Fibroblast of peridontal ligament (primary cell): ENCODE measurements around the gene CAMK1D.
"Not testable (repeated sequence)": the region's sequence is repeated elsewhere in the genome, so short reads cannot be mapped to it uniquely, and the experiment has no call there.

Experiments
- DNase-seq: peaks from one replicate; pipeline ENCODE4 v3.0.0-alpha.2; 2010; ENCODE audit errors: extremely low read depth

Gene CAMK1D

GRCh38 chr10:12846718-12847117 is 497.4 kb downstream of the CAMK1D start:
- DNase-seq = no peak

GRCh38 chr10:12847361-12847975 is 498.1 kb downstream of the CAMK1D start:
- DNase-seq = no peak

GRCh38 chr10:12848439-12849173 is 499.3 kb downstream of the CAMK1D start:
- DNase-seq = no peak

GRCh38 chr10:12849319-12850181 is 500.2 kb downstream of the CAMK1D start:
- no peak for DNase-seq

- no peak for DNase-seq
Measured at GRCh38 chr10:12852687-12853086, 503.3 kb downstream of the CAMK1D start.

- no peak for DNase-seq
Measured at GRCh38 chr10:12854988-12855387, 505.6 kb downstream of the CAMK1D start.

- no peak for DNase-seq
Measured at GRCh38 chr10:12862459-12862858, 513.1 kb downstream of the CAMK1D start.

GRCh38 chr10:12865515-12865914 is 516.2 kb downstream of the CAMK1D start:
- not testable (repeated sequence) for DNase-seq

- DNase-seq = no peak
Measured at GRCh38 chr10:12868229-12868628, 518.9 kb downstream of the CAMK1D start.

- DNase-seq = no peak
Measured at GRCh38 chr10:12869427-12869826, 520.1 kb downstream of the CAMK1D start.

GRCh38 chr10:12872577-12872976 is 523.2 kb downstream of the CAMK1D start:
- no peak for DNase-seq

GRCh38 chr10:12873172-12873571 is 523.8 kb downstream of the CAMK1D start:
- DNase-seq = no peak

- no peak for DNase-seq
Measured at GRCh38 chr10:12874501-12874900, 525.2 kb downstream of the CAMK1D start.

GRCh38 chr10:12875100-12875499 is 525.8 kb downstream of the CAMK1D start:
- no peak for DNase-seq

GRCh38 chr10:12876266-12876665 is 526.9 kb downstream of the CAMK1D start:
- no peak for DNase-seq

GRCh38 chr10:12877150-12877549 is 527.8 kb downstream of the CAMK1D start:
- DNase-seq = no peak

GRCh38 chr10:12880423-12880822 is 531.1 kb downstream of the CAMK1D start:
- no peak for DNase-seq

- no peak for DNase-seq
Measured at GRCh38 chr10:12884851-12885250, 535.5 kb downstream of the CAMK1D start.
